NCI-H1694 (cell line): ENCODE measurements around the gene FLOT1.
"Not testable (repeated sequence)": the region's sequence is repeated elsewhere in the genome, so short reads cannot be mapped to it uniquely, and the experiment has no call there.

Source experiments
- DNase-seq: peaks from one replicate; lab custom pipeline; 2025; lab: John Stamatoyannopoulos, UW

The FLOT1 gene

DNA sequence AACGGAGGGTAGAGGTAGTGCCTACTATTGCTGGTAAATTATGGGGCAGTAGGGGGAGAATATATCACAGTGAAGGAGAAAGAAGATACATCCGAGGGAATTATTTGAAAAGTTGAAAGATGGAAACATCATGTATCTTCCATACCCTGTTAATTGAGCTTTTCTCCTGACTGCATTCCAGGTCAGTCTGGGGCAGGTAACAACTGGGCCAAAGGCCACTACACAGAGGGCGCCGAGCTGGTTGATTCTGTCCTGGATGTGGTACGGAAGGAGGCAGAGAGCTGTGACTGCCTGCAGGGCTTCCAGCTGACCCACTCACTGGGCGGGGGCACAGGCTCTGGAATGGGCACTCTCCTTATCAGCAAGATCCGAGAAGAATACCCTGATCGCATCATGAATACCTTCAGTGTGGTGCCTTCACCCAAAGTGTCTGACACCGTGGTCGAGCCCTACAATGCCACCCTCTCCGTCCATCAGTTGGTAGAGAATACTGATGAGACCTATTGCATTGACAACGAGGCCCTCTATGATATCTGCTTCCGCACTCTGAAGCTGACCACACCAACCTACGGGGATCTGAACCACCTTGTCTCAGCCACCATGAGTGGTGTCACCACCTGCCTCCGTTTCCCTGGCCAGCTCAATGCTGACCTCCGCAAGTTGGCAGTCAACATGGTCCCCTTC, 19.2 kb downstream of the FLOT1 start:
- not testable (repeated sequence) for DNase-seq

DNA sequence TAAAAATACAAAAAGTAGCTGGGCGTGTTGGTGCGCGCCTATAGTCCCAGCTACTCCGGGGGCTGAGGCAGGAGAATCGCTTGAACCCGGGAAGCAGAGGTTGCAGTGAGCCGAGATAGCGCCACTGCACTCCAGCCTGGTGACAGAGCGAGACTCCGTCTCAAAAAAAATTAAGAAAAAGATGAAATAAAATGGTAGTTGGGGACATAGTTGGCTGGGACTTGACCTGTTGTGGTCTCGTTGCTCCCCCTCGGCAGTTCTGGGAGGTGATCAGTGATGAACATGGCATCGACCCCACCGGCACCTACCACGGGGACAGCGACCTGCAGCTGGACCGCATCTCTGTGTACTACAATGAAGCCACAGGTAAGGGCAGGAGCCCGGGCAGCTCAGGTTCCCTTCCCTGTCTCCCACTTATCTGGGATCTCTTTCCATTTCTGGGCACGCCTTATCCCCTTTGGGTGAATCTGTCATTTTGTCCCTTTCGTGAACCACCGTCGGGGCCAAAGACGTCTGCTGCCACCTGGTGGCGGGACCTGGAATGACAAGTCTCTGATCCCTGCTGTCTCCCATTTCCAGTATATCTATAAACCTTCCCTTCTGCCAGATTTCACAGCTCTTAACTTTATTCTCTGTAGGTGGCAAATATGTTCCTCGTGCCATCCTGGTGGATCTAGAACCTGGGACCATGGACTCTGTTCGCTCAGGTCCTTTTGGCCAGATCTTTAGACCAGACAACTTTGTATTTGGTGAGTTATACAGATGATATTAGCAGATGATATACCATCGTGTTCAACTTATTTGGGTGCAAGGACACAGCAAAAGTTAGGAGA, 20.0 kb downstream of the FLOT1 start:
- peak; percentile 68 for DNase-seq

DNA sequence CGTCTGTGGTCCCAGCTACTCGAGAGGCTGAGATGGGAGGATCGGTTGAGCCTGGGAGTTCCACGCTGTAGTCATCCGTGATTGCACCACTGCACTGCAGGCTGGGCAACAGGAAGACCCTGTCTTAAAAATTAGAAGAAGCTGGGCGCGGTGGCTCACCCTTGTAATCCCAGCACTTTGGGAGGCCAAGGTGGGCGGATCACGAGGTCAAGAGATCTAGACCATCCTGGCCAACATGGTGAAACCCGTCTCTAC, 20.5 kb downstream of the FLOT1 start:
- DNase-seq, result not testable (repeated sequence)

DNA sequence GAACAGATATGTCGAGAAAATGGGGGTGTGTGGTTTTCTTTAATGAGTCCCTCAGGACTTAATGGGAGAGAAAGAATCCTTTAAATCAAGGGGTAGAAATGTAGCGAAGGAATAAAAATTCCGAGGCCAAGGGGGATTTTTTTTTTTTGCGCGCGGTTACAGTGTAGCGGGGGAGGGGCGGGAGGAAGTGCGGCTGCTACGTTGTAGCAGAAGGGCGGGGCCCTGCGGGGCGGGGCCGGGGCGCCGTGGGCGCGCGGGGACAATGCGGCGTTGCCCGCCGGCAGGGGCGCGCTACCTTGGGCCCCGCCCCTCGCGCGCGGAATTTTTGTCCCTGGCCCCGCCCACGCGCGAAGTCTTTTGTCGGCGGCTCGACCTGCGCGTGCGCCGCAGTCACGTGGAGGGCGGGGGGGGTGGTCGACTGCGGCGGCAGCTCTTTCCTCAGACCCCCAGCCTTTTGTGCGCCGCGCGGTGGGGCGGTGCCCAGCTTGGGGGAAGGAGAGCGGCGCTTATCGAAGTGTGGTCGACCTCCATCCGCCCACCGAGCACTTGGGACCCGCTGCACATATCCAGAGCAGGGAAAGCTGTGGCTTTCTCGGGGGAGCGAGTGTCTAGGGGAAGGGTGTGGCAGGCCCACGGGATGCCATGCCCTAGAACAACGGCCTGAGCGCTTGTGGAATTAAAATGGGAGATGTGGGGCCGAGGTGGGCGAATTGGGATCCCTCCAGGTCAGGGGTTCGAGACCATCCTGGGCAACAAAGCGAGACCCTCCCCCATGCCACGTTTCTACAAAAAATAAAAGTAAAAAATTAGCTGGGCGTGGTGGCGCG, 21.1 kb downstream of the FLOT1 start:
- DNase-seq, result peak; percentile 72

DNA sequence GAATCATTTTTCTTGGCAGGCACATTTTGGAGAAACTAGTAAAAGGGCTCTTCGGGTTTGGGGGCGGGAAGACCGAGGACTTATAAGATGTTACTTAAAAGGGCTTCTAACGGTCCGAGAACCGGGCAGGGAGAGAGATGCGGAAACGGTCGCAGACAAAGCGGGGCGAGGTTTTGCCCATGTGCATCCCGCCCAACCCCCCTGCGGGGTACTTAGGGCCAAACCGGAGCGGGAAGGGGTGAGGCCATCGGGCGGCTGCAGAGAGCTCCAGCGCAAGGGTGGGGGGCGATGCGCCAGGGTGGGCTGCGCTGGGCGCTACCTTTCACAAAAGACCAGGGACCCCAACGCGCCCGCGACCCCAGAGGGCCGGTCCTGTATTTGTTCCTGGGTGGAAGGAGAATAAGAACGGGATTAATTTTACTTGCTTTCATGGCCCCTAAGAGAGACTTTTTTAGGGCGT, 21.7 kb downstream of the FLOT1 start:
- no peak for DNase-seq

DNA sequence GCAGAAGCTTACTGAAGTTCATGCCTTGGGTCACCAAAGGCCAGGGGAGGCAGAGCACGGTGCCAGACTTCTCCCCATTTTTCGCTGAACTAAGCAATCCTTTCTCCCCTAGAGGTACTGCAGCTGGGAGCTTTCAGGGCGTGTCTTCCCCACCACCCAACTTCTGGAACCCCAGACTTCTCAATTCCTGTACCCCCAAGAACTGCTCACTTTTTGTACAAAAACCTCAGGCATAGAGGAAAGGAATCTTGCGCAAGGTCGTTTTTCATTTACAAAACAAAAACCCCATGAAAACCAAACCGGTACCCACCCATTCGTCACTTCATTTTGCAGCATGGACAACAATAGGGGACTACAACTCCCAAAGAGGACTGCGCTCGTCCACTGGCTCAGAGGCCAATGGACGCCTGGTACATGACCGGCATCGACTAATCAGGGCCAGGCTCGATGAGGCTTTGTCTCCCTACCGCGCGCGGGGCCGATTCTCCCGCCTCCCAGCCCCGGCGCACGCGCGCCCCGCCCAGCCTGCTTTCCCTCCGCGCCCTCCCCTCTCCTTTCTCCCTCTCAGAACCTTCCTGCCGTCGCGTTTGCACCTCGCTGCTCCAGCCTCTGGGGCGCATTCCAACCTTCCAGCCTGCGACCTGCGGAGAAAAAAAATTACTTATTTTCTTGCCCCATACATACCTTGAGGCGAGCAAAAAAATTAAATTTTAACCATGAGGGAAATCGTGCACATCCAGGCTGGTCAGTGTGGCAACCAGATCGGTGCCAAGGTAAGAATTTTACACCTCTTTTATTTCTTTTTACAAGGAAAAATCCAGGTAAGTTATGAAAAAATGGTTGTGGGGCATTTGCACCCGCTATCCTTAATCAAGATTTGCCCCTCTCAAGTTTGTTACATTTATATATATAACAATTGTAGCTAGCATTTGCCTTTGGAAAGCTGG, 22.4 kb downstream of the FLOT1 start, which contains the start of gene TUBB:
TUBB (plus strand) TSS at position 562 of the 947 bp plus-strand sequence; CDS start at position 717, 155 bp downstream.
- peak; percentile 95 for DNase-seq

DNA sequence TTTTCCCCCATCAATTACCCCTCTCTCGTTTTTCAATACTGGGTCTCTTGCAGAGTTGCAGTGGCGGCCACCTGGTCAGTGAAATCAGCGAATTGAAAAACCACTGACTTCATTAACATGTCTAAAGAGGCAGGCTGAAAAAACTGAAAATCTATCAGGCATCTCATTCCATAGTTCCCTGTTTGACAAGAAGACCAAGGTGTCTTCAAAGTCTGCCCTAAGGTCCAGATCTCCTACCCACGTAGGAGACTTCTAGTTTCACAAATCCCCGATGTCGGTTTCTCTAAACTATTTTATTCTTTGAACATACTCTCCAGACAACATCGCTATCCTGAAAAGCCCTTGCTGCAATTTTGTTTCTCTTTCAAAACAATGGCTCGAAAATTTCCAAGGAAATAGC, 23.1 kb downstream of the FLOT1 start:
- DNase-seq, result no peak

DNA sequence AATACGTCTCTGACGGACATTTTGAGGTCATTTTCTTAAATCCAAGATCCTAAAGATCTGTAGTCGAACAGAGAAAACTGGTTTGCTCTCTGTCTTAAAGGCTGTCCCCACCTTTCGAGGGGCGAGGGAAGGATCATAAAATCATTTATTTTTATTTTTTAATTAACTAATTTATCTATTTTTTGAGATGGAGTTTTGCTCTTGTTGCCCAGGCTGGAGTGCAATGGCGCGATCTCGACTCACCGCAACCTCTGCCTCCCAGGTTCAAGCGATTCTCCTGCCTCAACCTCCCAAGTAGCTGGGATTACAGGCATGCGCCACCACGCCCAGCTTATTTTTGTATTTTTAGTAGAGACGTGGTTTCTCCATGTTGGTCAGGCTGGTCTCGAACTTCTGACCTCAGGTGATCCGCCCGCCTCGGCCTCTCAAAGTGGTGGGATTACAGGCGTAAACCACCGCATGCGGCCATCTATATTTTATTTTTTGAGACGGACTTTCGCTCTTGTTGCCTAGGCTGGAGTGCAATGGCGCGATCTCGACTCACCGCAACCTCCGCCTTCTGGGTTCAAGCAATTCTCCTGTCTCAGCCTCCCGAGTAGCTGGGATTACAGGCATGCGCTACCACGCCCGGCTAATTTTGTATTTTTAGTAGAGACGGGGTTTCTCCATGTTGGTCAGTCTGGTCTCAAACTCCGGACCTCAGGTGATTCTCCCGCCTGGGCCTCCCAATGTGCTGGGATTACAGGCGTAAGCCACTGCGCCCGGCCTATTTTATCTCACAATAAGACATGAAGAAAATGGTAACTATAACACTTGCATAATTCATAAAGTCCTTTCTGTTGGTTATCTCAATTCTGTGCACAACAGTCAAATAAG, 24.4 kb downstream of the FLOT1 start:
- not testable (repeated sequence) for DNase-seq

DNA sequence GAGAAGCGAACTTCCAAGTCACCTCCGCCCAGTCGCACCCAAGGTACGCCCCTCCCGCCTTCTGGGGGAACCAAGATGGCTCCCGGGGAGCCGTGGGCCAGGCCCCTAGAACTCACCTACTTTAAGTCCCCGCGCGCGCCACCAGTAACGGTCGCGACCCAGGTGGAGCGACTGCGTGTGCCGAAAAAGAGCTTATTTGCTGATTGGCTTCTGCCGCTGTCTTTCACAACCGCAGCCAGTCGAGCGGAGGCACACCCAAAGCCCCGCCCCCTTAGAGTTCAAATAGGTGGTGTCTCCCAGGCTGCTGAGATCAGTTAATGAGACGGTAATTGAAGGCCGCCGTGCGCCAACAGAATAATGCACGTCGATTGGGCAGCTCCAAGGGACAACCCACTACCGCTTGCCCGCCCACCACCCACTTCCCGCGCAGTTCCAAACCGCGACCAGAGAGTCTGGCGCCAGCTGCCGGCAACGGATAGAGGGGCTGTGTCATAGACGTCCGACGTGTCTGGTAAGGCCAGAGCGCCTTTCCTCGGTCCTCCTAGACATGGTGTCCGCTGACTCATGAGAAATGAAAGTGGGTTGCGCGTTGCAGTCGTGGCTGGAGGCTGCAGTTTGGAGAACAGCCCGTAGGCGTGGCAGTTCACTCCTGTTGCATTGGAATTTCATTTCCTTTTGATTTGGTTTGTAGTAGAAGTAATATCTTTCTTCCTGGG, 25.2 kb downstream of the FLOT1 start, which contains the start of gene MDC1:
MDC1 (minus strand) TSS at position 153 of the 716 bp plus-strand sequence. CDS start 2,106 bp downstream, outside the sequence.
- DNase-seq, result peak; percentile 98

DNA sequence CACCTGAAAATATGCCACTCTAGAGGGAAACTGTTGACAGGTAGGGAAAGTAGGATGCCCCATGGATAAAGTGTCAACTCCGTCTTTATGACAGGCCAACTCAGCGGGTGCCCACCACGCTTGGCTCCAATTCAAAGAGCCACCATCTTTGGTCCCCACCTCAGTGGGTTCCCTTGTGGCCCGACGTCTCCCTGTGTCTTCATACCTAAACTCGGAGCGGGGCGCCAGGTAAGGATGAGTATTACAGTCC, 25.7 kb downstream of the FLOT1 start:
- DNase-seq, result no peak

DNA sequence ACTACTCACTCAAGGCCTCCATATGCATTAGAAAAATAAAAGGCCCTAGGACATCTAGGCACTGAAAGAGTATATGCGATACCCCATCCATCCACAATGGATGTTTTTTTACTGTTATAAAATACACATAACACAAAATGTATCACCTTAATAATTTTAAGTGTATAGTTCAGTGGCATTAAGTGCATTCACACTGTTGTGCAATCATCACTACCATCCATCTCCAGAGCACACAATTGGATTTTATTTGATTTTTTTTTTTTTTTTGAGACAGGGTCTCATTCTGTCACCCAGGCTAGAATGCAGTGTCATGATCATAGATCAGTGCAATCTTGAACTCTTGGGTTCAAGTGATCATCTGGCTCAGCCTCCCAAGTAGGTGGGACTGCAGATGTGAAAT, 28.2 kb downstream of the FLOT1 start:
- DNase-seq, result no peak

DNA sequence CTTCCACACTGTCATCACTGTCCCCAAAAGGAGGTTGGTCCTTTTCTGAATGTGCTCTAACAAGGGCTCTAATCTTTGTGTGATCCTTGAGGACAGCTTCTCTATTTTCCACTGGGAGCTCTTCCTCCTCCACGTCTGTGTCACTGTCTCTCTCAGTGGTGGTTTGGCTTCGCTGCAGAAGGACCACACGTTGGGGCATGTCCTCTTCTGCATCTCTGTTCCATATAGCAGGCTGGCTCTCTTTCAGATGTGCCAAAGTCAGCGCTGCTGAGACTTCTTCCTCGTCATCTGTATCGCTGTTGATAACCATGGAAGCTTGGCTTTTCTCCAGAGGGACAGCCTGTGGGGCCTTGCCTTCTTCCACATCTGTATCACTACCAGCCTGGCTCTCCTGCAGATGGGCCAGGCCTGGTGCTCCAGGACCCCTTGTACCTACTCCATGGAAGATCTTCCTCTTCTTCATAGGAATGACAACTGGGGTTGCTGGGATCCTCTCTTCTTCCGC, 30.0 kb downstream of the FLOT1 start:
- no peak for DNase-seq

DNA sequence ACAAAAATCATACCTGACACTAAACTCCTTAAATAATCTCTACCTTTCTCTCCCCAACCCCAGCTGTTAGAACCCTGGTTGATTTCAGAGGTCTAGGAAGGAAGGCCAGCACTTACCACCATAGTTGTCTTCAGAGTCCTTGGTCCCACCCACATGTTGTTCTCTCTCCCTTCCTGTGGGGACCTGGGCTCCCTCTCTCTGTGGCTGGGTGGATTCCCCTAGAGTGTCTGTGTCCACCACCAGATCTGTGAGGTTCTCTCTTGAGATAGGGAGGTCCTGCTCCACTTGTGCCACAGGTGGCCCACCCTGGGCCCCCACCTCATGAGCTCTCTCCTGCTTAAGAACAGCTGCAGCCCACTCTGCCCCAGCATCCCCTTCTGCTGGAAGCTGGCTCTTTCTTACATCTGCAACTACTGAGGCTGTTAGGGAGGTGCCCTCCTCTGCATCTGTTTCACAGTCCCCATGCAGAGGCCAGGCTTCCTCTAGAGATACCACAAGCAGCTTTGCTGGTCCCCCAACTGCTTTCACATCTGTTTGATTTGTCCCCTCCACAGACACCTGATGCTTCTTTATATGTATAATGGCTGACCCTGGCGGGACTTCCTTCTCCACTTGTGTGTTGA, 30.6 kb downstream of the FLOT1 start:
- DNase-seq, result no peak

DNA sequence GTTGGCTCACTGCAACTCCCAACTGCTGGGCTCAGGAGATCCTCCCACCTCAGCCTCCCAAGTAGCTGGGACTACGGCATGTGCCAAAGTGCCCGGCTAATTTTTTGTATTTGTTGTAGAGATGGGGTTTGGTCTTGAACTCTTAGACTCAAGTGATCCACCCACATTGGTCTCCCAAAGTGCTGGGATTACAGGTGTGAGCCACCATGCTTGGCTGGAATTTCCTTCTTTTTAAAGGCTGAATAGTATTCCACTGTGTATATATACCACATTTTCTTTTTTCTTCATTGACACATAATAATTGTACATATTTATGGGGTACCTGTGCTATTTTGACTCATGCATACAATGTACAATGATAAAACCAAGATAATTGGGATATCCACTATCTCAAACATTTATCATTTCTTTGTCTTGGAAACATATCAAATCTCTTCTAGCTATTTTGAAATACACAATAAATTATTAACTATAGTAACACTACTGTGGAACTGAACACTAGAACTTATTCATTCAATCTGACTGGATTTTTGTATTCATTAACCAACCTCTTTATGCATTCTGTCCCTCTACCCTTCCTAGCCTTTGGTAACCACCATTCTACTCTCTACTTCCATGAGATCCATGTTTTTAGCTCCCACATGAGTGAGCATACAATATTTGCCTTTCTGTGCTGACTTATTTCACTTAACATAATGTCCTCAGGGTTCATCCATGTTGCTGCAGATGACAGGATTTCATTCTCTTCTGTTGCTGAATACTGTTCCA, 33.2 kb downstream of the FLOT1 start:
- DNase-seq, result no peak

DNA sequence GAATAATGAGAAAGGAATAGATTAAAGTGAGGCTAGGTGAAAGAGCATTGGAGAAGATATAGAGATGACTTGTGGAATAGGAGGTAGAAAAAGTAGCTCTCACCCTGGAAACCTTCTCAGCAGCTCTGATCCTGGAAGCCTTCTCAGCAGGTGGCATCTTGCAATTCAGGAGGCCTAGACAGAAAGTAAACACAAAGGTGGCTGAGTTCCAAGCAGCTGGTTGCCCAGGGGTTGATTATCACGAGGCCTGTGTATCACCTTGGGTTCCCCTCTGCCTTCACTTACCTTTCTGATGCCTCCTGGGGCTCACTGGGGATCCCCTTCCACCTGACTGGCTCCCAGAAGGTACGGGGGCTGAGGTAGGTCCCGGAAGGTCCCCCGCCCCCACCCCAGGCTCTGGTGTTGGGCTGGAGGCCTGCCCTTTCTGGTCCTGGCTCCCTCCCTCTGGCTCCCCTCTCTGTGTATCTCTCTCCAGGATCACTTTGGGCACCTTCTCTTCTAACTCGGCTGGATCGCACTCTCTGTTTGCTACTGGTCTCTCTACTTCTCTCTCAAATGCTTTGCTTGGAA, 35.1 kb downstream of the FLOT1 start:
- no peak for DNase-seq

DNA sequence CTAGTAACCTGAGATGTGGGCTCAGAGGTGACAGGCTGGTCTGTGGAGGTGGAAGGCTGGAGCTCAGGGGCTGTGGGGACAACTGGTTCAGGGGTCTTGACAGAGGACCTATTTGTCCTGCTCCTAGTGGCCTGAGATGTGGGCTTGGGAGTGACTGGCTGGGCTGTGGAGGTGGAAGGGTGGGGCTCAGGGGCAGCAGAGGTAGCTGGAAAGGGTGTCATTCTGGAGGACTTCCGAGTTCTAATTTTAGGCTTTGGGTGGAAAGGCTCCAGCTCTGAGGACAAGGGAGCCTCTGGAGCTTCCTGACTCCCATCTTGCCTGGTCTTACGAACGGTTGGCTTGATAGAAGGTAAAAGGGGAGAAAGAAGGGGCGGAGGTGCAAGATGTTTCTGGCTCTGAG, 36.9 kb downstream of the FLOT1 start:
- no peak for DNase-seq

DNA sequence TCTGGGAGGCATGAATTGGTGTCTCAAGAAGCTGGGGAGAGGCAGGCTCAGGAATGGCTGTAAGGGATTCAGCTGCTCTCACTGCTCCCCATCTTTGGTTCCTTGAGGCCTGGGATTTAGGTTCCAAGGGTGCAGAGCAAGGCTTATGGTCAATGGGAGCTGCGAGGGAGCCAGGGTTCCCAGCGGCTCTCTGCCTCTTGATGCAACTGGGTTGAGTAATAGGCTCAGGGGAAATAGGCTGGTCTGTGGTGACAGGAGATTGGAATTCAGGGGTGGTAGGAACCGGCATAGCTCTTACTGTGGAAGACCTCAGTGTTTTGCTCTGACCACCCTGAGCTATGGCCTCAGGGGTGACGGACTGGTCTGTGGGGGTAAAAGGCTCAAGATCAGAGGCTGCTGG, 38.7 kb downstream of the FLOT1 start:
- no peak for DNase-seq

DNA sequence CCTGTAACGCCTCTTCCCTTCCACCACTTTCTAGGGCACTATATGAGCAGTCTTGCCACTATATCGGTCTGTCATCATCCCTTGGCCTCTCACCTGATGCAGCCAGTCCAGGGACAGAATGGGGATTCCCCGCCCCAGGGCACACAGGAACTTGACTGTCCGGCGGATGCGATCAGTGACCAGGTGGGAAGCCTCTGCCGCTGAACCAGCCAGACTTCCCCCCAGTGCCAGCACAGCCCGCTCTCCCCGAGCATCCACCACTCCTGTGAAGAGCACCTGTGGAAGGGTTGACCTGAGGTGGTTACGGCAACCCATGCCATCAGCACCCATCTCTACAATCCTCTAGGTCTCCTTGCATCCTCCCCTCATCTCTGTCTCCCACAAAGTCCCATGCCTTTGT, 39.5 kb downstream of the FLOT1 start:
- no peak for DNase-seq
